SU-DHL-6 (cell line): ENCODE data around the gene GARIN5A.

ENCODE experiments used
- CTCF ChIP-seq: fragments of 200-600 bp; sonication (generic); IDR thresholded peaks from one replicate; pipeline ENCODE4 v1.5.1; 2017; ENCODE audit warnings: antibody characterized with exemption, mild to moderate bottlenecking, low read length, moderate library complexity; ENCODE audit not compliant: insufficient read depth, poor library complexity, severe bottlenecking
- EZH2phosphoT487 ChIP-seq: fragments of 200-600 bp; sonication (generic), shearing (Covaris generic); conservative IDR thresholded peaks from 2 replicates; pipeline ENCODE4 v1.6.1; 2018; ENCODE audit warnings: mild to moderate bottlenecking, antibody characterized with exemption, low read length, moderate library complexity, mixed read lengths

GRCh38 chr19:50435221-50435620 is 41.4 kb downstream of the GARIN5A start:
- TF ChIP-seq CTCF (no peak), EZH2phosphoT487 (no peak)
